SU-DHL-6 (cell line): ENCODE results near the gene RNF181.

Experiments used
- H2AFZ ChIP-seq: fragments of 200-600 bp; sonication (generic); 2 replicates; pipeline ENCODE4 v1.6.1; 2014; ENCODE audit warnings: low read depth, mild to moderate bottlenecking, moderate library complexity, mixed read lengths, antibody characterized with exemption, low read length; ENCODE audit not compliant: severe bottlenecking
- H3F3A ChIP-seq: fragments of 200-600 bp; shearing (Covaris generic); 2 replicates; pipeline ENCODE4 v1.6.0; 2016; ENCODE audit warnings: antibody characterized with exemption, mild to moderate bottlenecking; ENCODE audit not compliant: insufficient read depth
- H3K27ac ChIP-seq: fragments of 200-600 bp; sonication (generic); 2 replicates; pipeline ENCODE4 v1.5.1; 2016; ENCODE audit warnings: low read depth, mild to moderate bottlenecking, low read length, moderate library complexity, mixed read lengths
- H3K27me3 ChIP-seq: fragments of 200-600 bp; sonication (generic), shearing (Covaris generic); 2 replicates; pipeline ENCODE4 v1.6.0; 2014; ENCODE audit warnings: mild to moderate bottlenecking, low read length
- H3K36me3 ChIP-seq: fragments of 200-600 bp; sonication (generic); 2 replicates; pipeline ENCODE4 v1.6.1; 2014; ENCODE audit warnings: mild to moderate bottlenecking, low read length, mixed read lengths
- H3K4me2 ChIP-seq: fragments of 300-600, 200-600 bp; shearing (Covaris generic), sonication (generic); 2 replicates; pipeline ENCODE4 v1.6.0; 2014; ENCODE audit warnings: low read length, low read depth, mild to moderate bottlenecking; ENCODE audit not compliant: poor library complexity, severe bottlenecking
- H3K4me3 ChIP-seq: fragments of 200-600 bp; sonication (generic); 2 replicates; pipeline ENCODE4 v1.5.1; 2014; ENCODE audit warnings: antibody characterized with exemption, low read length, mild to moderate bottlenecking, mixed read lengths; ENCODE audit not compliant: insufficient read depth, poor library complexity, severe bottlenecking
- H3K79me2 ChIP-seq: fragments of 200-600 bp; sonication (generic); 2 replicates; pipeline ENCODE4 v1.6.1; 2014; ENCODE audit warnings: mild to moderate bottlenecking, low read length, moderate library complexity; ENCODE audit not compliant: insufficient read depth
- H3K9ac ChIP-seq: fragments of 200-600 bp; sonication (generic); 2 replicates; pipeline ENCODE4 v1.7.0; 2014; ENCODE audit warnings: mild to moderate bottlenecking, low read length
- H3K9me2 ChIP-seq: fragments of 200-600 bp; sonication (generic); replicated peaks from 2 replicates; pipeline ENCODE4 v1.6.1; 2014; ENCODE audit warnings: low read length; ENCODE audit not compliant: insufficient read depth
- H3K9me3 ChIP-seq: fragments of 200-600 bp; sonication (generic); 2 replicates; pipeline ENCODE4 v1.6.1; 2014; ENCODE audit warnings: low read length, mixed read lengths; ENCODE audit not compliant: insufficient read depth
- H4K20me1 ChIP-seq: fragments of 200-600 bp; sonication (generic); 2 replicates; pipeline ENCODE4 v1.6.1; 2014; ENCODE audit warnings: low read depth, mild to moderate bottlenecking, antibody characterized with exemption, low read length, moderate library complexity, mixed read lengths
- EZH2phosphoT487 ChIP-seq: fragments of 200-600 bp; sonication (generic), shearing (Covaris generic); conservative IDR thresholded peaks from 2 replicates; pipeline ENCODE4 v1.6.1; 2018; ENCODE audit warnings: mild to moderate bottlenecking, antibody characterized with exemption, low read length, moderate library complexity, mixed read lengths
- TF ChIP-seq, protein P1 (sequence below): fragments of 200-600 bp; sonication (generic); IDR thresholded peaks from one replicate; pipeline ENCODE4 v1.5.1; 2017; ENCODE audit warnings: antibody characterized with exemption, mild to moderate bottlenecking, low read length, moderate library complexity; ENCODE audit not compliant: insufficient read depth, poor library complexity, severe bottlenecking

RNF181 gene

DNA sequence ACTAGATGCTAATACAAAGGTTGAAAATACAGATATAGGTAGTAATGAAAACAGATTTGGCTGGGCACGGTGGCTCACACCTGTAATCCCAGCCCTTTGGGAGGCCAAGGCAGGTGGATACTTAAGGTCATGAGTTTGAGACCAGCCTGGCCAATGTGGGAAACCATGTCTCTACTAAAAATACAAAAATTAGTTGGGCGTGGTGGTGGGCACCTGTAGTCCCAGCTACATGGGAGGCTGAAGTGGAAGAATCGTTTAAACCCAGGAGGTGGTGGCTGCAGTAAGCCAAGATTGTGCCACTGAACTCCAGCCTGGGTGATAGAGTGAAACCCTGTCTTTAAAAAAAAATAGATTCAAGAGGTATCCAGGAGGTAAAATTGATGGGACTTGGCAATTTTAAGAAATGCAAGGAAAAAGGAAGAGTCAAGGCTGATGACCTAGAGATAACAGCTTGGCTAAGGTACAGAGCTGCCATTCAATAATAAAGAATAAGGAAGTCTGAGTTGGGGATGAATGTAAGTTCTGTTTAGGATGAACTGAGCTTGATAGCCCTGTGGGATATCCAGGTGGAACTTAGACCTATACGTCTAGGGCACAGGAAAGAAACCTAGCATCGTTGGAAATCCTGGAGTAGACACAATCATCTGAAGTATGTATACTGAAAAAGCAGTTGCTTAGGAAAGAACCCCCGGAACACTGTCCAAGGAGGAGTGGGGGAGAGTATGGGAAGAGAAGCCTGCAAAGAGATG is 47.5 kb upstream of the RNF181 start:
- no peak overlapping the region for H2AFZ ChIP-seq
- no peaks in the 10 kb centered on the region for H3K9me3 ChIP-seq
- peaks cover 53% of the 10 kb centered on the region for H3F3A ChIP-seq
- no peaks in the 10 kb centered on the region for H3K79me2 ChIP-seq
- no peak overlapping the region for H3K9ac ChIP-seq
- no peak overlapping the region for H3K27ac ChIP-seq
- H4K20me1 ChIP-seq, result peaks cover 9% of the 10 kb centered on the region
- no peak overlapping the region for H3K4me2 ChIP-seq
- no peaks in the 10 kb centered on the region for H3K9me2 ChIP-seq
- peaks cover 15% of the 10 kb centered on the region for H3K36me3 ChIP-seq
- TF ChIP-seq, protein P1, sequence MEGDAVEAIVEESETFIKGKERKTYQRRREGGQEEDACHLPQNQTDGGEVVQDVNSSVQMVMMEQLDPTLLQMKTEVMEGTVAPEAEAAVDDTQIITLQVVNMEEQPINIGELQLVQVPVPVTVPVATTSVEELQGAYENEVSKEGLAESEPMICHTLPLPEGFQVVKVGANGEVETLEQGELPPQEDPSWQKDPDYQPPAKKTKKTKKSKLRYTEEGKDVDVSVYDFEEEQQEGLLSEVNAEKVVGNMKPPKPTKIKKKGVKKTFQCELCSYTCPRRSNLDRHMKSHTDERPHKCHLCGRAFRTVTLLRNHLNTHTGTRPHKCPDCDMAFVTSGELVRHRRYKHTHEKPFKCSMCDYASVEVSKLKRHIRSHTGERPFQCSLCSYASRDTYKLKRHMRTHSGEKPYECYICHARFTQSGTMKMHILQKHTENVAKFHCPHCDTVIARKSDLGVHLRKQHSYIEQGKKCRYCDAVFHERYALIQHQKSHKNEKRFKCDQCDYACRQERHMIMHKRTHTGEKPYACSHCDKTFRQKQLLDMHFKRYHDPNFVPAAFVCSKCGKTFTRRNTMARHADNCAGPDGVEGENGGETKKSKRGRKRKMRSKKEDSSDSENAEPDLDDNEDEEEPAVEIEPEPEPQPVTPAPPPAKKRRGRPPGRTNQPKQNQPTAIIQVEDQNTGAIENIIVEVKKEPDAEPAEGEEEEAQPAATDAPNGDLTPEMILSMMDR, result no peak
- TF ChIP-seq EZH2phosphoT487, result no peak
- no peak overlapping the region for H3K4me3 ChIP-seq
- H3K27me3 ChIP-seq, result no peaks in the 10 kb centered on the region

DNA sequence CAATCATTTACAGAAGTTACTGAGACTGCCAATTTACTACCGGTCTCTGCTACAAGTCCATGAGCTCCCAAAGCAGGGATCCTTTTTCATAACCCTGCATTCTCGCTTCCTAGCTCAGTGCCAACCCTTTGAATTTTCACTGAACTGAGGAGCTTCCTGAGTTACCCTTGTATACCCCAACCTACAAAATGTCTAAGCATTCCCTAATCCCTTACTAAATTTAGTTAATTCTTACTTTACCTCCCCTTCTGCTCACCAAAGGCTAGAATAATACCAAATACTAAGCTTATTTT is 47.0 kb upstream of the RNF181 start:
- Histone ChIP-seq H2AFZ (no peak overlapping the region), H3K27ac (no peak overlapping the region; the same call in 1 of the 2 replicates), H3K27me3 (no peaks in the 10 kb centered on the region), H3K4me3 (no peak overlapping the region), H3K79me2 (no peaks in the 10 kb centered on the region), H3F3A (peaks cover 49% of the 10 kb centered on the region), H3K36me3 (peaks cover 11% of the 10 kb centered on the region; the same call in 1 of the 2 replicates), H3K9me3 (no peaks in the 10 kb centered on the region), H4K20me1 (peaks cover 7% of the 10 kb centered on the region; the same call in 1 of the 2 replicates), H3K9me2 (no peaks in the 10 kb centered on the region), H3K9ac (no peak overlapping the region), H3K4me2 (no peak overlapping the region)
- no peak for TF ChIP-seq EZH2phosphoT487
- TF ChIP-seq, protein P1, result no peak

DNA sequence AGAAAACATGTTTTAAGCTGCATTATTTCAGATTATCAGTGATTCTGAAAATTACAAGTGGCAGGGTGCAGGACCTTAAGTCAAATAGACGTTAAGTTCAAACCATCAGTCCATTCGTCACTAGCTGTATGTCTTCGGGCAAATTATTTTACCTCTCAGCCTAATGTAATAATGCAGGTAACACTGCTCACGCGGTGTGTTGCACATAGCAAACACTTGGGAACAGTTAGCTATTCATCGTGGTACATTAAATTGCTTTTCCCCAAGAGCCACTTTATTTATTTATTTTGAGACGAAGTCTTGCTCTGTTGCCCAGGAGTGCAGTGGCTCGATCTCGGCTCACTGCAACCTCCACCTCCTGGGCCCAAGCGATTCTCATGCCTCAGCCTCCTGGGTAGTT is 46.5 kb upstream of the RNF181 start:
- Histone ChIP-seq H3K79me2 (no peaks in the 10 kb centered on the region), H3K9ac (no peak overlapping the region), H3K27ac (no peak overlapping the region; the same call in 1 of the 2 replicates), H3K4me3 (no peak overlapping the region), H4K20me1 (peaks cover 7% of the 10 kb centered on the region; the same call in 1 of the 2 replicates), H3F3A (peaks cover 49% of the 10 kb centered on the region), H3K4me2 (no peak overlapping the region), H3K9me2 (no peaks in the 10 kb centered on the region), H3K36me3 (peaks cover 11% of the 10 kb centered on the region; the same call in 1 of the 2 replicates), H3K9me3 (no peaks in the 10 kb centered on the region), H3K27me3 (no peaks in the 10 kb centered on the region), H2AFZ (no peak overlapping the region)
- no peak for TF ChIP-seq EZH2phosphoT487
- TF ChIP-seq, protein P1, result no peak
